Sigmoid colon (tissue), 4 donors: ENCODE measurements around the gene NETO2.

Experiments used
- POLR2AphosphoS5 ChIP-seq, 4 donors: sonication (generic); formaldehyde crosslinking; IDR thresholded peaks; one replicate each; pipeline ENCODE4 v1.6.1; 2017; ENCODE audit warnings: antibody characterized with exemption in 4 of 4
- TF ChIP-seq, protein P1 (sequence below), 4 experiments: fragments of 450-650 bp in 3 of 4; fragments of 200-600 bp in 1 of 4; IDR thresholded peaks; one replicate each; pipeline ENCODE4 v1.5.1; 2016 to 2019; ENCODE audit warnings: antibody characterized with exemption in 4 of 4, mild to moderate bottlenecking in 3 of 4, moderate library complexity in 2 of 4

DNA sequence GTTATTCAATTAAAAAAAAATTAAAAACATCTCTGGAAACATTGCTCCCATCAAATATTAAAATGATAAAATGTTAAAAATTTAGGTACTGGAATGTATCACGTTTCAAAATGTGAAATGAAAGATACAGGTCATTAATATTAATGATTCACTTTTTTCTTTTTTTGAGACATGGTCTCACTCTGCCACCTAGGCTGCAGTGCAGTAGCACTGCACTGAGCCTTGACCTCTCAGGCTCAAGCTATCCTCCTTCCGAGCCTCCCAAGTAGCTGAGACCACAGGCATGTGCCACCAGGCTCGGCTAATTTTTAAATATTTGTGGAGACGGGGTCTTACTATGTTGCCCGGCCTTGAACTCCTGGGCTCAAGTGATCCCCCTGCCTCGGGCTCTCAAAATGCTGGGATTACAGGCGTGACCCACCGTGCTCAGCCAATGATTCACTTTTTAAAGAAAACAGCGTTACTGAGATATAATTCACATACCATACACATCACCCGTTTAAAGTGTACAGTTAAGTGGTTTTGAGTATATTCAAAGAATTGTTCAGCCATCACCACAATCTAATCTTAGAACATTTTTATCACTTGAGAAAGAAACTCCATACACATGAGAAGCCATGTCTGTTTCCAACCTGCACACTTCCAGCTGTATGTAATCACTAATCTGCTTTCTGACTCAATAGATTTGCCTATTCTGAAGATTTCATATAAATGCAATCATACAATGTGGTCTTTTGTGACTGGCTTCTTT, 19.1 kb upstream of the NETO2 start:
- TF ChIP-seq, protein P1, sequence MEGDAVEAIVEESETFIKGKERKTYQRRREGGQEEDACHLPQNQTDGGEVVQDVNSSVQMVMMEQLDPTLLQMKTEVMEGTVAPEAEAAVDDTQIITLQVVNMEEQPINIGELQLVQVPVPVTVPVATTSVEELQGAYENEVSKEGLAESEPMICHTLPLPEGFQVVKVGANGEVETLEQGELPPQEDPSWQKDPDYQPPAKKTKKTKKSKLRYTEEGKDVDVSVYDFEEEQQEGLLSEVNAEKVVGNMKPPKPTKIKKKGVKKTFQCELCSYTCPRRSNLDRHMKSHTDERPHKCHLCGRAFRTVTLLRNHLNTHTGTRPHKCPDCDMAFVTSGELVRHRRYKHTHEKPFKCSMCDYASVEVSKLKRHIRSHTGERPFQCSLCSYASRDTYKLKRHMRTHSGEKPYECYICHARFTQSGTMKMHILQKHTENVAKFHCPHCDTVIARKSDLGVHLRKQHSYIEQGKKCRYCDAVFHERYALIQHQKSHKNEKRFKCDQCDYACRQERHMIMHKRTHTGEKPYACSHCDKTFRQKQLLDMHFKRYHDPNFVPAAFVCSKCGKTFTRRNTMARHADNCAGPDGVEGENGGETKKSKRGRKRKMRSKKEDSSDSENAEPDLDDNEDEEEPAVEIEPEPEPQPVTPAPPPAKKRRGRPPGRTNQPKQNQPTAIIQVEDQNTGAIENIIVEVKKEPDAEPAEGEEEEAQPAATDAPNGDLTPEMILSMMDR (IDR thresholded peaks at IDR 0.05), result no peak
- no peak for TF ChIP-seq POLR2AphosphoS5 (IDR thresholded peaks at IDR 0.05)
